ENCODE results near the gene AIFM2. TPM values are rescaled to one million over a fixed set of nuclear protein-coding genes. Genes with fewer than 3 reads are reported as not detected.

AIFM2 gene
- total RNA-seq, 1 donor from 2014 or later = 3.7 TPM

GRCh38 chr10:70139997-70140250 is 7.3 kb upstream of the AIFM2 start:
- no peak overlapping the region for H3K4me3 ChIP-seq (ENCODE audit: low read depth, low read length)
- TF ChIP-seq CTCF (conservative IDR thresholded peaks at IDR 0.05; ENCODE audit: low read depth, low read length) = no peak
- no peak for DNase-seq (ENCODE audit: low read depth)

GRCh38 chr10:70139151-70139996 is 6.7 kb upstream of the AIFM2 start:
- H3K4me3 ChIP-seq (ENCODE audit: low read depth, low read length) = no peak overlapping the region
- TF ChIP-seq CTCF (conservative IDR thresholded peaks at IDR 0.05; ENCODE audit: low read depth, low read length) = no peak
- DNase-seq (ENCODE audit: low read depth) = no peak

GRCh38 chr10:70137927-70138883 is 5.6 kb upstream of the AIFM2 start:
- H3K4me3 ChIP-seq (ENCODE audit: low read depth, low read length) = no peak overlapping the region
- DNase-seq (ENCODE audit: low read depth) = no peak
- no peak for TF ChIP-seq CTCF (conservative IDR thresholded peaks at IDR 0.05; ENCODE audit: low read depth, low read length)

- H3K4me3 ChIP-seq (ENCODE audit: low read depth, low read length) = no peak overlapping the region
- TF ChIP-seq CTCF (conservative IDR thresholded peaks at IDR 0.05; ENCODE audit: low read depth, low read length) = no peak
- DNase-seq (ENCODE audit: low read depth) = no peak
Measured at GRCh38 chr10:70137135-70137534, 4.5 kb upstream of the AIFM2 start.

- TF ChIP-seq CTCF (conservative IDR thresholded peaks at IDR 0.05; ENCODE audit: low read depth, low read length) = no peak
- no peak overlapping the region for H3K4me3 ChIP-seq (ENCODE audit: low read depth, low read length)
- DNase-seq (ENCODE audit: low read depth) = no peak
Measured at GRCh38 chr10:70135684-70136083, 3.1 kb upstream of the AIFM2 start.

- TF ChIP-seq CTCF (conservative IDR thresholded peaks at IDR 0.05; ENCODE audit: low read depth, low read length) = no peak
- no peak overlapping the region for H3K4me3 ChIP-seq (ENCODE audit: low read depth, low read length)
- no peak for DNase-seq (ENCODE audit: low read depth)
Measured at GRCh38 chr10:70135046-70135445, 2.4 kb upstream of the AIFM2 start.

All from epithelial cell of proximal tubule (primary cell).